GM23248 (cell line): ENCODE measurements around the gene LOXL4.
"Not testable (repeated sequence)": the region's sequence is repeated elsewhere in the genome, so short reads cannot be mapped to it uniquely, and the experiment has no call there.

Experiments
- EZH2 ChIP-seq: fragments of 200-600 bp; sonication (generic); IDR thresholded peaks from 2 replicates; pipeline ENCODE4 v1.6.1; 2018; ENCODE audit warnings: antibody characterized with exemption, mild to moderate bottlenecking; ENCODE audit not compliant: insufficient read depth, poor library complexity, severe bottlenecking
- EZH2phosphoT487 ChIP-seq: fragments of 200-600 bp; sonication (generic); IDR thresholded peaks from 2 replicates; pipeline ENCODE4 v1.6.1; 2018; ENCODE audit warnings: antibody characterized with exemption, moderate library complexity, mild to moderate bottlenecking, low read depth; ENCODE audit not compliant: insufficient read depth

GRCh38 chr10:98227713-98228112 is 40.3 kb downstream of the LOXL4 start:
- not testable (repeated sequence) for TF ChIP-seq EZH2, EZH2phosphoT487
